GM12878 (cell line): ENCODE results near the gene STEAP2. TPM values are rescaled to one million over a fixed set of nuclear protein-coding genes. Genes with fewer than 3 reads are reported as not detected.

Source experiments
- ATAC-seq: fragments of 200-7000 bp; cut with Tn5 transposase; 3 replicates; pipeline ENCODE4 v1.9.1; 2020; ENCODE audit warnings: mild to moderate bottlenecking, moderate library complexity
- BruUV-seq: library from RNA; stranded (reverse); fragments of 400-500 nt; replicated peaks from 2 replicates; lab custom pipeline; 2021; lab: Mats Ljungman, UMichigan
- CTCF ChIA-PET: fragments of 300-600 bp; sonication (Branson Sonifier 250); formaldehyde crosslinking; extraction: SDS; loops from one replicate; lab custom pipeline; 2021; ENCODE audit warnings: inconsistent platforms; lab: Yijun Ruan, JAX
- POLR2A ChIA-PET: fragments of 350-600 bp; formaldehyde crosslinking; extraction: SDS; loops from one replicate; lab custom pipeline; 2021; ENCODE audit warnings: inconsistent platforms; lab: Charles Lee
- RAD21 ChIA-PET: fragments of 300-600 bp; sonication (Branson Sonifier 250); formaldehyde crosslinking; loops from one replicate; lab custom pipeline; 2023; ENCODE audit warnings: antibody characterized with exemption; ENCODE audit not compliant: unreplicated experiment; lab: Charles Lee
- SMC1A ChIA-PET: fragments of 300-600 bp; sonication (Branson Sonifier 250); formaldehyde crosslinking; loops from one replicate; lab custom pipeline; 2023; ENCODE audit not compliant: unreplicated experiment, uncharacterized antibody; lab: Charles Lee
- DNase-seq: peaks from one replicate; pipeline ENCODE4 v3.0.0-alpha.2; 2011; ENCODE audit warnings: low read depth, low spot score
- FAIRE-seq: peaks from 3 replicates; lab custom pipeline; 2011; peaks lifted over from hg19 to GRCh38; lab: Jason Lieb, UNC
- H2AFZ ChIP-seq: 2 replicates; pipeline ENCODE4 v1.6.0; 2011; ENCODE audit warnings: low read depth, low read length, control low read depth; ENCODE audit not compliant: control insufficient read depth
- H3K27ac ChIP-seq: 2 replicates; pipeline ENCODE4 v1.5.1; 2011; ENCODE audit warnings: control low read depth; ENCODE audit not compliant: control insufficient read depth, insufficient read depth
- H3K27me3 ChIP-seq, 2 experiments: replicated peaks in 1 of 2; 2 replicates each; pipeline versions ENCODE4 v1.6.0 to v1.6.1; 2011; ENCODE audit warnings: low read length in 1 of 2; ENCODE audit not compliant: control insufficient read depth in 2 of 2, insufficient read depth in 2 of 2
- H3K36me3 ChIP-seq, 2 experiments: 2 replicates each; pipeline ENCODE4 v1.5.1; 2011; ENCODE audit warnings: low read length in 1 of 2; ENCODE audit not compliant: control insufficient read depth in 2 of 2, insufficient read depth in 2 of 2
- H3K4me1 ChIP-seq: 2 replicates; pipeline ENCODE4 v1.6.1; 2011; ENCODE audit warnings: mild to moderate bottlenecking, low read length, moderate library complexity, mixed read lengths; ENCODE audit not compliant: control insufficient read depth, insufficient read depth
- H3K4me2 ChIP-seq: 2 replicates; pipeline ENCODE4 v1.6.0; 2011; ENCODE audit warnings: control low read depth; ENCODE audit not compliant: control insufficient read depth, insufficient read depth
- H3K4me3 ChIP-seq: fragments of 200-600 bp; sonication (generic); 2 replicates; pipeline ENCODE4 v1.5.1; 2016
- H3K79me2 ChIP-seq: 2 replicates; pipeline ENCODE4 v1.6.0; 2011; ENCODE audit warnings: low read length; ENCODE audit not compliant: control insufficient read depth, insufficient read depth
- H3K9ac ChIP-seq: 2 replicates; pipeline ENCODE4 v1.8.0; 2011; ENCODE audit warnings: low read length, control low read depth, mixed read lengths; ENCODE audit not compliant: control insufficient read depth, insufficient read depth
- H3K9me3 ChIP-seq: replicated peaks from 3 replicates; pipeline ENCODE4 v1.5.1; 2011; ENCODE audit warnings: mild to moderate bottlenecking, low read length; ENCODE audit not compliant: control insufficient read depth, insufficient read depth
- H4K20me1 ChIP-seq: 2 replicates; pipeline ENCODE4 v1.6.0; 2011; ENCODE audit not compliant: control insufficient read depth, insufficient read depth
- CHD1 ChIP-seq: IDR thresholded peaks from 2 replicates; pipeline ENCODE4 v1.6.1; 2012; ENCODE audit warnings: low read depth, low read length, improper control_type of control experiment
- CHD2 ChIP-seq: IDR thresholded peaks from 2 replicates; pipeline ENCODE4 v1.6.1; 2011; ENCODE audit warnings: low read depth, low read length, improper control_type of control experiment, borderline replicate concordance
- NFXL1 ChIP-seq: fragments of 450-650 bp; IDR thresholded peaks from 2 replicates; pipeline ENCODE4 v1.6.1; 2017; ENCODE audit warnings: antibody characterized with exemption, mild to moderate bottlenecking, borderline replicate concordance
- POLR2A ChIP-seq: IDR thresholded peaks from 2 replicates; pipeline ENCODE4 v1.6.1; 2011; ENCODE audit warnings: low read depth, mild to moderate bottlenecking, low read length
- RELA ChIP-seq: fragments of 450-650 bp; IDR thresholded peaks from 2 replicates; pipeline ENCODE4 v1.8.0; 2014; ENCODE audit warnings: borderline replicate concordance; ENCODE audit not compliant: partially characterized antibody
- WGBS: methylation state at CpG from one replicate; pipeline ENCODE4 v1.1.6; 2016; ENCODE audit warnings: low lambda C conversion rate; ENCODE audit not compliant: insufficient replicate concordance, insufficient coverage; ENCODE audit errors: missing lambda C conversion rate; 5-methylcytosine and 5-hydroxymethylcytosine counted together
- in situ Hi-C: fragments of 300-500 bp; cut with MboI; formaldehyde crosslinking; loops from 9 replicates; pipeline ENCODE4 v1.14.3; 2018; ENCODE audit warnings: mixed read lengths
- intact Hi-C: fragments of 100-400 bp; cut with micrococcal nuclease; formaldehyde crosslinking; loops from one replicate; pipeline ENCODE4 v1.14.2; 2022; ENCODE audit not compliant: unreplicated experiment
- polyA plus RNA-seq, 11 experiments: library from polyadenylated mRNA; depleted of rRNA in 4 of 11; unstranded in 6 of 11; stranded (reverse) in 5 of 11; fragments of >200 nt; fragmentation: Nextera tagmentation in 4 of 11; fragmentation: Illumina TruSeq in 1 of 11; extraction: Ambion mirVana in 4 of 11; extraction: Trizol in 1 of 11; gene quantifications; 1 replicate in 1 of 11; 2 replicates in 10 of 11; pipeline versions ENCODE4 v1.2.1 to v1.2.3, GENCODE V29; 2011 to 2016; ENCODE audit warnings: inconsistent platforms in 2 of 11, missing spikeins in 2 of 11, low read depth in 1 of 11
- total RNA-seq, 4 experiments: library from RNA; depleted of rRNA in 3 of 4; stranded (reverse); fragments of >200 nt in 3 of 4; fragmentation: Illumina TruSeq in 1 of 4; extraction: Trizol in 1 of 4; gene quantifications; 2 replicates each; pipeline versions ENCODE4 v1.2.1 to v1.2.3, GENCODE V29; 2013 to 2021
- TF ChIP-seq, protein P1 (sequence below): IDR thresholded peaks from 2 replicates; pipeline ENCODE4 v1.6.1; 2012; ENCODE audit warnings: improper control_type of control experiment, low read depth, low read length; ENCODE audit not compliant: insufficient replicate concordance
- TF ChIP-seq, protein P2 (sequence below): IDR thresholded peaks from 2 replicates; pipeline ENCODE4 v1.6.1; 2012; ENCODE audit warnings: low read depth, low read length, improper control_type of control experiment

Gene STEAP2
- total and polyA plus RNA-seq, 10 of the 15 experiments (the other 5 are each of a cell fraction or from before 2014, with no cell fraction given) = 0.64 to 17.6 (median 1.8) TPM

DNA sequence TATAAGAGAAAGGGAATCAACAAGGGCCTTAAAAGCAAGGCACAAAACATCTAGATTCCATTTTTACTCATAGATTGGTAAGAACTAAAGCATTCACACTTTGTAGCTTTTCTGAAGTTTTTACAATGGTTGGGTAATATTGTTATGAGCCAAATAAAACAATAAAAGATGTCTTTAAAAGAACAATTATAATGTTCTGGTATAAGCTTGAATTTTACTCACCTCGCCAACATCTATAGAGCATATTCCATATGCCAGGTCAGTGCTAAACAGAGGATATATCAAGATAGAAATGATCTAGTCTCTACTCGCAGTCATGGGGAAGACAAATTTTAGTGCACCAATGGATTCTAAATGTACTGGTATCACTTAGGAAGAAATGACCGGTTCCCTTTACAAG lies 45.4 kb upstream of the STEAP2 start (continued):
- TF ChIP-seq, protein P1, sequence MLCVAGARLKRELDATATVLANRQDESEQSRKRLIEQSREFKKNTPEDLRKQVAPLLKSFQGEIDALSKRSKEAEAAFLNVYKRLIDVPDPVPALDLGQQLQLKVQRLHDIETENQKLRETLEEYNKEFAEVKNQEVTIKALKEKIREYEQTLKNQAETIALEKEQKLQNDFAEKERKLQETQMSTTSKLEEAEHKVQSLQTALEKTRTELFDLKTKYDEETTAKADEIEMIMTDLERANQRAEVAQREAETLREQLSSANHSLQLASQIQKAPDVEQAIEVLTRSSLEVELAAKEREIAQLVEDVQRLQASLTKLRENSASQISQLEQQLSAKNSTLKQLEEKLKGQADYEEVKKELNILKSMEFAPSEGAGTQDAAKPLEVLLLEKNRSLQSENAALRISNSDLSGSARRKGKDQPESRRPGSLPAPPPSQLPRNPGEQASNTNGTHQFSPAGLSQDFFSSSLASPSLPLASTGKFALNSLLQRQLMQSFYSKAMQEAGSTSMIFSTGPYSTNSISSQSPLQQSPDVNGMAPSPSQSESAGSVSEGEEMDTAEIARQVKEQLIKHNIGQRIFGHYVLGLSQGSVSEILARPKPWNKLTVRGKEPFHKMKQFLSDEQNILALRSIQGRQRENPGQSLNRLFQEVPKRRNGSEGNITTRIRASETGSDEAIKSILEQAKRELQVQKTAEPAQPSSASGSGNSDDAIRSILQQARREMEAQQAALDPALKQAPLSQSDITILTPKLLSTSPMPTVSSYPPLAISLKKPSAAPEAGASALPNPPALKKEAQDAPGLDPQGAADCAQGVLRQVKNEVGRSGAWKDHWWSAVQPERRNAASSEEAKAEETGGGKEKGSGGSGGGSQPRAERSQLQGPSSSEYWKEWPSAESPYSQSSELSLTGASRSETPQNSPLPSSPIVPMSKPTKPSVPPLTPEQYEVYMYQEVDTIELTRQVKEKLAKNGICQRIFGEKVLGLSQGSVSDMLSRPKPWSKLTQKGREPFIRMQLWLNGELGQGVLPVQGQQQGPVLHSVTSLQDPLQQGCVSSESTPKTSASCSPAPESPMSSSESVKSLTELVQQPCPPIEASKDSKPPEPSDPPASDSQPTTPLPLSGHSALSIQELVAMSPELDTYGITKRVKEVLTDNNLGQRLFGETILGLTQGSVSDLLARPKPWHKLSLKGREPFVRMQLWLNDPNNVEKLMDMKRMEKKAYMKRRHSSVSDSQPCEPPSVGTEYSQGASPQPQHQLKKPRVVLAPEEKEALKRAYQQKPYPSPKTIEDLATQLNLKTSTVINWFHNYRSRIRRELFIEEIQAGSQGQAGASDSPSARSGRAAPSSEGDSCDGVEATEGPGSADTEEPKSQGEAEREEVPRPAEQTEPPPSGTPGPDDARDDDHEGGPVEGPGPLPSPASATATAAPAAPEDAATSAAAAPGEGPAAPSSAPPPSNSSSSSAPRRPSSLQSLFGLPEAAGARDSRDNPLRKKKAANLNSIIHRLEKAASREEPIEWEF = no peak

GRCh38 chr7:90167361-90167760 lies 44.2 kb upstream of the STEAP2 start:
- WGBS = 29% methylated on average over 4 of the region's 4 CpGs
- in situ Hi-C loops = no loop called here
- Histone ChIP-seq H3K4me1 (no peaks in the 10 kb centered on the region), H4K20me1 (no peaks in the 10 kb centered on the region), H3K79me2 (no peaks in the 10 kb centered on the region), H3K4me3 (no peak overlapping the region), H3K4me2 (no peak overlapping the region), H3K36me3 (no peaks in the 10 kb centered on the region), H3K9me3 (no peaks in the 10 kb centered on the region; the same call in 2 of the 3 replicates), H3K27ac (no peak overlapping the region)
- FAIRE-seq (no peak), ATAC-seq (no peak)
- ChIA-PET RAD21 (interaction anchor here (1.4 to 2.7 kb wide), 3 partner anchors 44 to 84 kb away, joined by 3 to 11 read pairs (median 3); partner anchors contain the start of gene STEAP2), CTCF (interaction anchor here (1.0 to 1.9 kb wide), 3 partner anchors 9 to 47 kb away, joined by 3 to 8 read pairs (median 4); no protein-coding TSS in a partner anchor)
- intact Hi-C loops = no loop called here
- TF ChIP-seq NFXL1 (no peak), POLR2A (no peak), CHD1 (no peak), RELA (no peak), CHD2 (no peak)
- TF ChIP-seq, protein P2, sequence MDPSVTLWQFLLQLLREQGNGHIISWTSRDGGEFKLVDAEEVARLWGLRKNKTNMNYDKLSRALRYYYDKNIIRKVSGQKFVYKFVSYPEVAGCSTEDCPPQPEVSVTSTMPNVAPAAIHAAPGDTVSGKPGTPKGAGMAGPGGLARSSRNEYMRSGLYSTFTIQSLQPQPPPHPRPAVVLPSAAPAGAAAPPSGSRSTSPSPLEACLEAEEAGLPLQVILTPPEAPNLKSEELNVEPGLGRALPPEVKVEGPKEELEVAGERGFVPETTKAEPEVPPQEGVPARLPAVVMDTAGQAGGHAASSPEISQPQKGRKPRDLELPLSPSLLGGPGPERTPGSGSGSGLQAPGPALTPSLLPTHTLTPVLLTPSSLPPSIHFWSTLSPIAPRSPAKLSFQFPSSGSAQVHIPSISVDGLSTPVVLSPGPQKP = no peak
- TF ChIP-seq, all 136 proteins: peak for 0
- no peak for DNase-seq
- SMC1A ChIA-PET = interaction anchor here (1.2 to 3.7 kb wide), 6 partner anchors 11 to 92 kb away, joined by 3 to 18 read pairs (median 5); partner anchors contain the start of gene STEAP2
- no peak overlapping the region for H2AFZ ChIP-seq
- H3K27me3 ChIP-seq = no peaks in the 10 kb centered on the region
- POLR2A ChIA-PET = interaction anchor here (0.9 to 1.0 kb wide), 2 partner anchors 8 to 11 kb away, joined by 3 to 4 read pairs; no protein-coding TSS in a partner anchor
- no TSS peak for BruUV-seq
- H3K9ac ChIP-seq = no peak overlapping the region
